Measurements from ENCODE around the gene RNPEP.
"Not testable (repeated sequence)": the region's sequence is repeated elsewhere in the genome, so short reads cannot be mapped to it uniquely, and the experiment has no call there.

The RNPEP gene

GRCh38 chr1:201982623-201983379, at the start of gene RNPEP:
Gene RNPEP, plus strand, starts transcription at chr1:201982648. Its CDS starts 19 bp downstream, at chr1:201982667.
- DNase-seq, result peak; percentile 47 to 62

GRCh38 chr1:201933840-201934430, 48.5 kb upstream of the RNPEP start:
- DNase-seq, result no peak

- no peak for DNase-seq
These were observed 44.7 kb upstream of the RNPEP start for GRCh38 chr1:201937624-201938213.

GRCh38 chr1:201938440-201939035, 43.9 kb upstream of the RNPEP start:
- no peak for DNase-seq

- no peak for DNase-seq
These were observed 43.3 kb upstream of the RNPEP start for GRCh38 chr1:201939148-201939547.

GRCh38 chr1:201939574-201939973, 42.9 kb upstream of the RNPEP start:
- no peak for DNase-seq

- not testable (repeated sequence) for DNase-seq
These were observed 42.1 kb upstream of the RNPEP start for GRCh38 chr1:201940316-201940715.

GRCh38 chr1:201941420-201942128, 40.9 kb upstream of the RNPEP start:
- no peak for DNase-seq

- no peak for DNase-seq
These were observed 40.3 kb upstream of the RNPEP start for GRCh38 chr1:201942129-201942495.

- no peak for DNase-seq
These were observed 38.4 kb upstream of the RNPEP start for GRCh38 chr1:201944002-201944401.

GRCh38 chr1:201944639-201945038, 37.8 kb upstream of the RNPEP start:
- no peak for DNase-seq

GRCh38 chr1:201945157-201945556, 37.3 kb upstream of the RNPEP start:
- DNase-seq, result no peak

GRCh38 chr1:201945863-201946223, 36.6 kb upstream of the RNPEP start:
- DNase-seq, result no peak

GRCh38 chr1:201946224-201946908, 36.1 kb upstream of the RNPEP start, which contains the start of gene LMOD1:
Gene LMOD1, minus strand, starts transcription at chr1:201946548. Its CDS starts 208 bp downstream, at chr1:201946340.
- DNase-seq, result peak; percentile 11 to 56

GRCh38 chr1:201947697-201948008, 34.8 kb upstream of the RNPEP start:
- DNase-seq, result no peak

- DNase-seq, result no peak
These were observed 33.0 kb upstream of the RNPEP start for GRCh38 chr1:201949491-201949890.

- no peak for DNase-seq
These were observed 28.0 kb upstream of the RNPEP start for GRCh38 chr1:201954263-201955008.

GRCh38 chr1:201955009-201955728, 27.3 kb upstream of the RNPEP start, which contains the start of gene TIMM17A:
Gene TIMM17A, plus strand, starts transcription at chr1:201955503. Its CDS starts 24 bp downstream, at chr1:201955527.
- DNase-seq, result peak; percentile 96 to 97

- DNase-seq, result no peak
These were observed 26.7 kb upstream of the RNPEP start for GRCh38 chr1:201955729-201956143.

- DNase-seq, result no peak
These were observed 24.1 kb upstream of the RNPEP start for GRCh38 chr1:201958348-201958747.

GRCh38 chr1:201962382-201962781, 20.1 kb upstream of the RNPEP start:
- DNase-seq, result not testable (repeated sequence)
